GM12892 (cell line): Measurements from ENCODE around the gene ECE2.

Source experiments
- POLR2A ChIP-seq: IDR thresholded peaks from 2 replicates; pipeline ENCODE4 v1.6.1; 2011; ENCODE audit warnings: low read depth, low read length, control low read depth
- TAF1 ChIP-seq: IDR thresholded peaks from 2 replicates; pipeline ENCODE4 v1.6.1; 2011; ENCODE audit warnings: low read depth, mild to moderate bottlenecking, control low read depth, low read length, borderline replicate concordance

DNA sequence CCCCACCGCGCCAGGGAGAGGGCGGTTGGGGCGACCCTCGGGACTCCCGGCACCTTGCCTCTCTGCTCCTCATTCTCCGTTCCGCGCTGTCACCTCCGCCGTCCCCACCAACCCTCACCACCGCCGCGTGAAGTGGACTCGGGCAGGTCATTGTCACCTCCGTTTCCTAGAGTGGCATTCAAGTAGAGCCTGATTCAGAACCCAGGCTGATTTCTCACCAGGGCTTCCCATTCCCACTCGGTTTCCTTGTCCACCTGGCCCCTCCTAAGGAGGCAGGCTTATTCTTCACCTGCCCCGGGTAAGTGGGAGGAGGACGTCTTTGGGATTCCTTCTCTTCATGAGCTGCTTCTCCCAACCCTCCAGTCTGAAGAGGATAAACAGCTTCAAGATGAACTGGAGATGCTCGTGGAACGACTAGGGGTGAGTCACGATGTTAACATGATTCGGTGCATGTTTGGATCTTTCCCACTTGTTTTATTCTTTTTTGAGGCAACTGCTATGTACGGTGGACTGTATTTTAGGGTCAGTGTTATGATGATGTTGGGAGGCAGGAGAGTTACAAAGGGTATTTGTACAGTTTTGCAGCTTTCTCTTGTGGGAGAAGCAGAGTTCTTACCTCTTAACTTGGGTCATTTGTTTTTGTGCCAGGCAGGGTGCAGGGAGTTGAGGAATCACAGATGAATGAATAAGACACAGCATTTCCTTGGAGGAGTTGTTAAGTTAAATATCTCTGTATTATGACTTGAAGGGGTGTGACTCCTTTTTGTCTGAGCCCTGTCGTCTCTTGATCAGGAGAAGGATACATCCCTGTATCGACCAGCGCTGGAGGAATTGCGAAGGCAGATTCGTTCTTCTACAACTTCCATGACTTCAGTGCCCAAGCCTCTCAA, 23.9 kb downstream of the ECE2 start:
- no peak for TF ChIP-seq POLR2A
- TF ChIP-seq TAF1 = no peak
